HG02763 (cell line): Measurements from ENCODE around the gene NRM.
"Not testable (repeated sequence)": the region's sequence is repeated elsewhere in the genome, so short reads cannot be mapped to it uniquely, and the experiment has no call there.

Experiments used
- ATAC-seq: cut with Tn5 transposase; IDR thresholded peaks from one replicate; pipeline ENCODE4 v1.9.1; 2021; ENCODE audit warnings: mild to moderate bottlenecking, moderate library complexity; ENCODE audit not compliant: unreplicated experiment

NRM gene

GRCh38 chr6:30720738-30721197 is 30.0 kb upstream of the NRM start:
- ATAC-seq, result no peak

DNA sequence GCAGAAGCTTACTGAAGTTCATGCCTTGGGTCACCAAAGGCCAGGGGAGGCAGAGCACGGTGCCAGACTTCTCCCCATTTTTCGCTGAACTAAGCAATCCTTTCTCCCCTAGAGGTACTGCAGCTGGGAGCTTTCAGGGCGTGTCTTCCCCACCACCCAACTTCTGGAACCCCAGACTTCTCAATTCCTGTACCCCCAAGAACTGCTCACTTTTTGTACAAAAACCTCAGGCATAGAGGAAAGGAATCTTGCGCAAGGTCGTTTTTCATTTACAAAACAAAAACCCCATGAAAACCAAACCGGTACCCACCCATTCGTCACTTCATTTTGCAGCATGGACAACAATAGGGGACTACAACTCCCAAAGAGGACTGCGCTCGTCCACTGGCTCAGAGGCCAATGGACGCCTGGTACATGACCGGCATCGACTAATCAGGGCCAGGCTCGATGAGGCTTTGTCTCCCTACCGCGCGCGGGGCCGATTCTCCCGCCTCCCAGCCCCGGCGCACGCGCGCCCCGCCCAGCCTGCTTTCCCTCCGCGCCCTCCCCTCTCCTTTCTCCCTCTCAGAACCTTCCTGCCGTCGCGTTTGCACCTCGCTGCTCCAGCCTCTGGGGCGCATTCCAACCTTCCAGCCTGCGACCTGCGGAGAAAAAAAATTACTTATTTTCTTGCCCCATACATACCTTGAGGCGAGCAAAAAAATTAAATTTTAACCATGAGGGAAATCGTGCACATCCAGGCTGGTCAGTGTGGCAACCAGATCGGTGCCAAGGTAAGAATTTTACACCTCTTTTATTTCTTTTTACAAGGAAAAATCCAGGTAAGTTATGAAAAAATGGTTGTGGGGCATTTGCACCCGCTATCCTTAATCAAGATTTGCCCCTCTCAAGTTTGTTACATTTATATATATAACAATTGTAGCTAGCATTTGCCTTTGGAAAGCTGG is 29.3 kb upstream of the NRM start, which contains the start of gene TUBB:
Gene TUBB (plus strand): TSS at position 562 of the 947 bp plus-strand sequence. CDS start 155 bp downstream, at position 717.
- ATAC-seq, result peak; percentile 42

DNA sequence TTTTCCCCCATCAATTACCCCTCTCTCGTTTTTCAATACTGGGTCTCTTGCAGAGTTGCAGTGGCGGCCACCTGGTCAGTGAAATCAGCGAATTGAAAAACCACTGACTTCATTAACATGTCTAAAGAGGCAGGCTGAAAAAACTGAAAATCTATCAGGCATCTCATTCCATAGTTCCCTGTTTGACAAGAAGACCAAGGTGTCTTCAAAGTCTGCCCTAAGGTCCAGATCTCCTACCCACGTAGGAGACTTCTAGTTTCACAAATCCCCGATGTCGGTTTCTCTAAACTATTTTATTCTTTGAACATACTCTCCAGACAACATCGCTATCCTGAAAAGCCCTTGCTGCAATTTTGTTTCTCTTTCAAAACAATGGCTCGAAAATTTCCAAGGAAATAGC is 28.6 kb upstream of the NRM start:
- ATAC-seq, result no peak

DNA sequence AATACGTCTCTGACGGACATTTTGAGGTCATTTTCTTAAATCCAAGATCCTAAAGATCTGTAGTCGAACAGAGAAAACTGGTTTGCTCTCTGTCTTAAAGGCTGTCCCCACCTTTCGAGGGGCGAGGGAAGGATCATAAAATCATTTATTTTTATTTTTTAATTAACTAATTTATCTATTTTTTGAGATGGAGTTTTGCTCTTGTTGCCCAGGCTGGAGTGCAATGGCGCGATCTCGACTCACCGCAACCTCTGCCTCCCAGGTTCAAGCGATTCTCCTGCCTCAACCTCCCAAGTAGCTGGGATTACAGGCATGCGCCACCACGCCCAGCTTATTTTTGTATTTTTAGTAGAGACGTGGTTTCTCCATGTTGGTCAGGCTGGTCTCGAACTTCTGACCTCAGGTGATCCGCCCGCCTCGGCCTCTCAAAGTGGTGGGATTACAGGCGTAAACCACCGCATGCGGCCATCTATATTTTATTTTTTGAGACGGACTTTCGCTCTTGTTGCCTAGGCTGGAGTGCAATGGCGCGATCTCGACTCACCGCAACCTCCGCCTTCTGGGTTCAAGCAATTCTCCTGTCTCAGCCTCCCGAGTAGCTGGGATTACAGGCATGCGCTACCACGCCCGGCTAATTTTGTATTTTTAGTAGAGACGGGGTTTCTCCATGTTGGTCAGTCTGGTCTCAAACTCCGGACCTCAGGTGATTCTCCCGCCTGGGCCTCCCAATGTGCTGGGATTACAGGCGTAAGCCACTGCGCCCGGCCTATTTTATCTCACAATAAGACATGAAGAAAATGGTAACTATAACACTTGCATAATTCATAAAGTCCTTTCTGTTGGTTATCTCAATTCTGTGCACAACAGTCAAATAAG is 27.3 kb upstream of the NRM start:
- ATAC-seq, result not testable (repeated sequence)

- peak; percentile 63 for ATAC-seq
Measured at GRCh38 chr6:30717129-30717844, 26.5 kb upstream of the NRM start, which contains the start of gene MDC1. Gene MDC1 (minus strand): TSS chr6:30717281. CDS start chr6:30715175, 2,106 bp downstream.

DNA sequence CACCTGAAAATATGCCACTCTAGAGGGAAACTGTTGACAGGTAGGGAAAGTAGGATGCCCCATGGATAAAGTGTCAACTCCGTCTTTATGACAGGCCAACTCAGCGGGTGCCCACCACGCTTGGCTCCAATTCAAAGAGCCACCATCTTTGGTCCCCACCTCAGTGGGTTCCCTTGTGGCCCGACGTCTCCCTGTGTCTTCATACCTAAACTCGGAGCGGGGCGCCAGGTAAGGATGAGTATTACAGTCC is 26.0 kb upstream of the NRM start:
- no peak for ATAC-seq

DNA sequence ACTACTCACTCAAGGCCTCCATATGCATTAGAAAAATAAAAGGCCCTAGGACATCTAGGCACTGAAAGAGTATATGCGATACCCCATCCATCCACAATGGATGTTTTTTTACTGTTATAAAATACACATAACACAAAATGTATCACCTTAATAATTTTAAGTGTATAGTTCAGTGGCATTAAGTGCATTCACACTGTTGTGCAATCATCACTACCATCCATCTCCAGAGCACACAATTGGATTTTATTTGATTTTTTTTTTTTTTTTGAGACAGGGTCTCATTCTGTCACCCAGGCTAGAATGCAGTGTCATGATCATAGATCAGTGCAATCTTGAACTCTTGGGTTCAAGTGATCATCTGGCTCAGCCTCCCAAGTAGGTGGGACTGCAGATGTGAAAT is 23.5 kb upstream of the NRM start:
- no peak for ATAC-seq

GRCh38 chr6:30712441-30712945 is 21.7 kb upstream of the NRM start:
- no peak for ATAC-seq

- ATAC-seq, result no peak
Measured at GRCh38 chr6:30711758-30712380, 21.1 kb upstream of the NRM start.

GRCh38 chr6:30709101-30709868 is 18.5 kb upstream of the NRM start:
- no peak for ATAC-seq

- ATAC-seq, result no peak
Measured at GRCh38 chr6:30707281-30707850, 16.6 kb upstream of the NRM start.

DNA sequence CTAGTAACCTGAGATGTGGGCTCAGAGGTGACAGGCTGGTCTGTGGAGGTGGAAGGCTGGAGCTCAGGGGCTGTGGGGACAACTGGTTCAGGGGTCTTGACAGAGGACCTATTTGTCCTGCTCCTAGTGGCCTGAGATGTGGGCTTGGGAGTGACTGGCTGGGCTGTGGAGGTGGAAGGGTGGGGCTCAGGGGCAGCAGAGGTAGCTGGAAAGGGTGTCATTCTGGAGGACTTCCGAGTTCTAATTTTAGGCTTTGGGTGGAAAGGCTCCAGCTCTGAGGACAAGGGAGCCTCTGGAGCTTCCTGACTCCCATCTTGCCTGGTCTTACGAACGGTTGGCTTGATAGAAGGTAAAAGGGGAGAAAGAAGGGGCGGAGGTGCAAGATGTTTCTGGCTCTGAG is 14.8 kb upstream of the NRM start:
- ATAC-seq, result no peak

GRCh38 chr6:30703821-30704220 is 13.0 kb upstream of the NRM start:
- ATAC-seq, result no peak

- ATAC-seq, result no peak
Measured at GRCh38 chr6:30703011-30703410, 12.2 kb upstream of the NRM start.

DNA sequence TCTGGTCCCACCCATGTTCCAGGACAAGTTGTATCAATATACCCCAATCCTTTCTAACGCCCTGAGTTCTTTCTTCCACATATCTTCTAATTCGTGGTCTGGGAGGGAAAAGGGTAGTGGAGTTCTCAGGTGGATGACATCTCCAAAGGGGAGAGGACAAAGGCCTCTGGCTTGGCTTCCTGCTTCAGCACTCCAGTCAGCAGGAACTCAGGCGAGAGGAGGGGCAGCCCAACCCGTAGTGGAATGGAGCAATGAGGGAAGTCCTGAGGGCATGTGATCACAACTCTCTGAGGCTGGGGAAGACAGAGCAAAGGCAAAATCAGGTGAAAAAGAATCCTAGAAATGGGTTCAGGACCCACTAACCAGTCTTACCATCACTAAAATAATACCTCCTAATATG is 9.6 kb upstream of the NRM start:
- no peak for ATAC-seq

DNA sequence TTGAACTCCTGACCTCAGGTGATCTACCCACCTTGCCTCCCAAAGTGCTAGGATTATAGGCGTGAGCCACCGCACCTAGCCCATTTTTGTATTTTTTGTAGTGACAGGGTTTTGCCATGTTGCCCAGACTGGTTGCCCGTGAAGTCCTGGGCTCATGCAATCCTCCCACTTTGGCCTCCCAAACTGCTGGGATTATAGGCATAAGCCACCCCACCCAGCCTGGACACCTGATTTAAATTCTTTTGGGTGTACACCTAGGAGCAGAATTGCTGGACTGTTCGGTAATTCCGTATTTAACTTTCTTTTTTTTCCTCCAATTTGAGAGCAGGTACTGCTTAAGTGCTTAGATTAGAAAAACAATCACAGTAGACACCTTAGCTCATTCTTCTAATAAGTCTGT is 5.6 kb upstream of the NRM start:
- no peak for ATAC-seq

- no peak for ATAC-seq
Measured at GRCh38 chr6:30691208-30691847, 544 bp upstream of the NRM start.

GRCh38 chr6:30689985-30690384 is 799 bp downstream of the NRM start:
- no peak for ATAC-seq
